Measurements from ENCODE around the gene RALGAPA2.

GRCh38 chr20:20366876-20367574 is 345.4 kb downstream of the RALGAPA2 start:
- TF ChIP-seq CTCF (IDR thresholded peaks at IDR 0.05; ENCODE audit: extremely low read depth in 1 of 2, insufficient read depth in 1 of 2, low read depth in 1 of 2, low read length in 2 of 2) = no peak
- no peak for TF ChIP-seq POLR2AphosphoS5 (IDR thresholded peaks at IDR 0.05; ENCODE audit: insufficient read depth, low read depth, low read length)

Data from endothelial cell of umbilical vein (primary cell).